NCI-H2107 treated with DMSO at 0.1 percent for 48 hours (cell line): ENCODE measurements around the gene KCNN4.

Experiments
- DNase-seq: peaks from one replicate; lab custom pipeline; 2025; ENCODE audit not compliant: unreplicated experiment; lab: John Stamatoyannopoulos, UW

KCNN4 gene

DNA sequence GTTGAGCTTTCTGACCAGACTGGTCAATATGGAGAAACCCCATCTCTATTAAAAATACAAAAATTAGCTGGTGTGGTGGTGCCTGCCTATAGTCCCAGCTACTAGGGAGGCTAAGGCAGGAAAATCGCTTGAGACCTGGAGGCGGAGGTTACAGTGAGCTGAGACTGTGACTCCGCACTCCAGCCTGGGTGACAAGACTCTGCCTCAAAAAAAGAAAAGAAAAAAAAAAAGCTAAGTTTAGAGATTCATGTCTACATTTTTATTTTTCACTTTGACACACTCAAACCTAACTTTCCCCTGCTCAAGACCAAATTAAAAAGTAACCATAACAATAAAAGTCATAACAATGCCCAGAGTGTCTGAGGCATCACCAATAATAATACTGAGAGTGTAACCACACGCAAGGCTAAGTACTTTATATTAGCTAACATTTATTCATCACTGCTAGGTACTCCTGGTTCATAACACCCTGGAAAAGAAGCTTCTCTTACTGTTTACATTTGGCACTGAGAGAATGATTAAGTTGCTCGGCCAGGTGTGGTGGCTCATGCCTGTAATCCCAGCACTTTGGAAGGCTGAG, 59.2 kb downstream of the KCNN4 start:
- no peak for DNase-seq

DNA sequence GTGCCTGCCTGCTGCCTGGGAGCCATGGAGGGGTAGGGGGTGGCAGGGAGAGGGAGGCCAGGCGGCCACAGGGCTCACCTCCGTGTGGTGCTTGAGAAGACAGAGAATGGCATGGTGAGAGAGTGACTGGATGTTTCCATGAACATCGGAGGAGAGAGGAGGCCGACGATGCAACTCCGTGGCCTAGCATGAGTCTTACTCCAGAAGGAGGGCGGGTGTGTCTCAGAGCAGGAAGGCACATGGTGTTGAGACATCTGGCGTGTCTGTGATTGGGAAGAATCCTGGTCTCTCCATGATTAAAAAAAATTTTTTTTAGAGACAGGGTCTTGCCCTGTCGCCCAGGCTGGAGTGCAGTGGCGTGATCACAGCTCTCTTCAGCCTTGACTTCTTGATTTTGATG, 59.8 kb downstream of the KCNN4 start:
- no peak for DNase-seq

DNA sequence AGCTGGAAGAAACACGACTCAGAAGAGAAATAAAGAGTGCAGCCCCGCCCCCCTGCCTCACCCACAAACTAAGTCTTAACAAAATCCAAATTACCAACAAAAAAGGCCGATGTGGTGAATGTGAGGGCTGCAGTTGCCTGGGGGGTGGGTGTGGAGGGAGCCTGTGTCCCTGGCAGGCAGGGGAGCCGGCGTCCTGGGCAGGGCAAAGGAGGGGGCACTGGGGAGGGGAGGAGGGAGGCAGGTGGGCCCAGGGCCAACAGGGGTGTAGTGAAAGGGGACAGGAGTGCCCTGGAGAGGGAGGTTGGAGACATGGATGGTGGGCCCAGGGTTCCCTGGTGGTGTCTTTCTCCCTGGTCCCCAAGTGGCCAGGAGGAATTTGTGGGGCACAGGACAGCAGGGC, 60.9 kb downstream of the KCNN4 start:
- DNase-seq = no peak

DNA sequence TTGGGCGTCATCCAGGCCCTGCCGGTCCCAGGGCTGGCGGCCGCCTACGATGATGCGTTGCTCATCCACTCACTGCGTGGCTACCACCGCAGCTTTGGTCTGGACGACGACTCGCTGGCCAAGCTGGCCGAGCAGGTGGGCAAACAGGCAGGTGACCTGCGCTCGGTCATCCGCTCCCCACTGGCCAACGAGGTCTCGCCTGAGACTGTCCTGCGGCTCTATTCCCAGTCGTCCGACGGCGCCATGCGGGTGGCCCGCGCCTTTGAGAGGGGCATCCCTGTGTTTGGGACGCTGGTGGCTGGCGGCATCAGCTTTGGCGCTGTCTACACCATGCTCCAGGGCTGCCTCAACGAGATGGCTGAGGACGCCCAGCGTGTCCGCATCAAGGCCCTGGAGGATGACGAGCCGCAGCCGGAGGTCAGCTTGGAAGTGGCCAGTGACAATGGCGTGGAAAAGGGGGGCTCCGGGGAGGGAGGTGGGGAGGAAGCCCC, 61.4 kb downstream of the KCNN4 start:
- no peak for DNase-seq

DNA sequence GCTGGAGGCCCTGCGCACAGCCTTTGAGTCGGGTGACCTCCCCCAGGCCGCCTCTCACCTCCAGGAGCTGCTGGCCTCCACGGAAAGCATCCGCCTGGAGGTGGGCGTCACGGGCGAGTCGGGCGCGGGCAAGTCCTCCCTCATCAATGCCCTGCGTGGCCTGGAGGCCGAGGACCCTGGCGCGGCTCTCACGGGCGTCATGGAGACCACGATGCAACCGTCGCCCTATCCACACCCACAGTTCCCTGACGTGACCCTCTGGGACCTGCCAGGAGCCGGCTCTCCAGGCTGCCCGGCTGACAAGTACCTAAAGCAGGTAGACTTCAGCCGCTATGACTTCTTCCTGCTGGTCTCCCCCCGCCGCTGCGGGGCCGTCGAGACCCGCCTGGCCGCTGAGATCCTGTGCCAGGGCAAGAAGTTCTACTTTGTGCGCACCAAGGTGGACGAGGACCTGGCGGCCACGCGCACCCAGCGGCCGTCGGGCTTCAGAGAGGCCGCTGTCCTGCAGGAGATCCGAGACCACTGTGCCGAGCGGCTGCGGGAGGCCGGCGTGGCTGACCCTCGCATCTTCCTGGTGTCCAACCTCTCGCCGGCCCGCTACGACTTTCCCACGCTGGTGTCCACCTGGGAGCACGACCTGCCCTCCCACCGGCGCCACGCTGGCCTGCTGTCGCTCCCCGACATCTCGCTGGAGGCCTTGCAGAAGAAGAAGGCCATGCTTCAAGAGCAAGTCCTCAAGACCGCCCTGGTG, 62.0 kb downstream of the KCNN4 start:
- no peak for DNase-seq
